Panc1 (cell line): Measurements from ENCODE around the gene SEPHS1.
"Not testable (repeated sequence)": the region's sequence is repeated elsewhere in the genome, so short reads cannot be mapped to it uniquely, and the experiment has no call there.

Experiments used
- REST ChIP-seq, 2 experiments: IDR thresholded peaks; 2 replicates each; pipeline ENCODE4 v1.6.1; 2011 to 2012; ENCODE audit warnings: low read depth in 2 of 2, control low read depth in 1 of 2, low read length in 1 of 2, mild to moderate bottlenecking in 1 of 2, moderate library complexity in 1 of 2; ENCODE audit not compliant: insufficient read depth in 1 of 2
- TF ChIP-seq, protein P1 (sequence below): fragments of 450-650 bp; IDR thresholded peaks from 2 replicates; pipeline ENCODE4 v1.5.1; 2017; ENCODE audit warnings: mild to moderate bottlenecking

- TF ChIP-seq, protein P1, sequence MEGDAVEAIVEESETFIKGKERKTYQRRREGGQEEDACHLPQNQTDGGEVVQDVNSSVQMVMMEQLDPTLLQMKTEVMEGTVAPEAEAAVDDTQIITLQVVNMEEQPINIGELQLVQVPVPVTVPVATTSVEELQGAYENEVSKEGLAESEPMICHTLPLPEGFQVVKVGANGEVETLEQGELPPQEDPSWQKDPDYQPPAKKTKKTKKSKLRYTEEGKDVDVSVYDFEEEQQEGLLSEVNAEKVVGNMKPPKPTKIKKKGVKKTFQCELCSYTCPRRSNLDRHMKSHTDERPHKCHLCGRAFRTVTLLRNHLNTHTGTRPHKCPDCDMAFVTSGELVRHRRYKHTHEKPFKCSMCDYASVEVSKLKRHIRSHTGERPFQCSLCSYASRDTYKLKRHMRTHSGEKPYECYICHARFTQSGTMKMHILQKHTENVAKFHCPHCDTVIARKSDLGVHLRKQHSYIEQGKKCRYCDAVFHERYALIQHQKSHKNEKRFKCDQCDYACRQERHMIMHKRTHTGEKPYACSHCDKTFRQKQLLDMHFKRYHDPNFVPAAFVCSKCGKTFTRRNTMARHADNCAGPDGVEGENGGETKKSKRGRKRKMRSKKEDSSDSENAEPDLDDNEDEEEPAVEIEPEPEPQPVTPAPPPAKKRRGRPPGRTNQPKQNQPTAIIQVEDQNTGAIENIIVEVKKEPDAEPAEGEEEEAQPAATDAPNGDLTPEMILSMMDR, result not testable (repeated sequence)
- not testable (repeated sequence) for TF ChIP-seq REST (IDR thresholded peaks at IDR 0.05; ENCODE audit: insufficient read depth in 1 of 2, low read depth in 2 of 2, low read length in 1 of 2)
These were observed 17.1 kb downstream of the SEPHS1 start for GRCh38 chr10:13330980-13331379.
